ENCODE measurements around the gene SKP2.

DNA sequence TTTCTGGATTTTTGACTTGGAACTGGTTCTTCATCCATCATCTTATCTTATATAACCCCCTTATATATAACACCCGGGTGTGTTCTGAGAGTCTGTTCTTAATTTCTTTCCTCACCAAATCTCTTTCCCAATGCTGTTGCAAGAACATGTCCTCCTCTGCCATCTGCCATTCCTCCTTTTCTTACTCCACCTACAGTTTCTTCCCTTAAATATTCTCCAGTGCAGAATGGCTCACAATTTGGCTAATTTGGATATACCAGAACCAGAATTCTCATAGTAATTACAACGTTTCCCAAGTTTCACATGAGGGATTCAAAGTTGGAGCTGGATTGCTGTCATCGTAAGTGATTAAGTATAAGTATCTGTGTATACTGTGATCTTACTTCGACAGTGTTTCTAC, 28.0 kb downstream of the SKP2 start:
- TF ChIP-seq POLR2A (IDR thresholded peaks at IDR 0.05; ENCODE audit: low read length) (no peak), GATA1 (IDR thresholded peaks at IDR 0.05; ENCODE audit: low read depth, low read length) (no peak)

Data from erythroblast (primary cell).